Neuronal stem cell (in vitro differentiated cells): ENCODE results near the gene LPCAT4.

Experiments used
- DNase-seq: peaks from one replicate; pipeline ENCODE4 v3.0.0-alpha.2; 2013; ENCODE audit warnings: low spot score
- H2AFZ ChIP-seq: one replicate; pipeline ENCODE4 v1.6.1; 2013; ENCODE audit warnings: mild to moderate bottlenecking, low read length, inconsistent platforms
- H2AK5ac ChIP-seq: 2 replicates; pipeline ENCODE4 v1.6.1; 2013; ENCODE audit warnings: low read depth, mild to moderate bottlenecking, inconsistent platforms, low read length, moderate library complexity, mixed read lengths
- H2BK120ac ChIP-seq: 2 replicates; pipeline ENCODE4 v1.6.1; 2013; ENCODE audit warnings: low read depth, mild to moderate bottlenecking, inconsistent platforms, low read length, moderate library complexity, mixed read lengths
- H2BK12ac ChIP-seq: one replicate; pipeline ENCODE4 v1.6.1; 2013; ENCODE audit warnings: low read length, inconsistent platforms
- H2BK15ac ChIP-seq: 2 replicates; pipeline ENCODE4 v1.6.1; 2013; ENCODE audit warnings: mild to moderate bottlenecking, low read length, inconsistent platforms, mixed read lengths
- H2BK5ac ChIP-seq: one replicate; pipeline ENCODE4 v1.6.1; 2013; ENCODE audit warnings: inconsistent platforms, mild to moderate bottlenecking, low read length, moderate library complexity
- H3K14ac ChIP-seq: one replicate; pipeline ENCODE4 v1.6.1; 2013; ENCODE audit warnings: low read length, inconsistent platforms
- H3K18ac ChIP-seq: 2 replicates; pipeline ENCODE4 v1.6.1; 2013; ENCODE audit warnings: low read length, inconsistent platforms
- H3K23ac ChIP-seq: 2 replicates; pipeline ENCODE4 v1.6.1; 2013; ENCODE audit warnings: low read depth, mild to moderate bottlenecking, mixed read lengths, low read length, inconsistent platforms; ENCODE audit not compliant: poor library complexity
- H3K27ac ChIP-seq: replicated peaks from 3 replicates; pipeline ENCODE4 v1.5.1; 2013; ENCODE audit warnings: low read length, inconsistent platforms
- H3K27me3 ChIP-seq, 3 experiments: 2 replicates each; pipeline ENCODE4 v1.6.1; 2013; ENCODE audit warnings: low read length in 3 of 3, mild to moderate bottlenecking in 2 of 3, inconsistent platforms in 1 of 3, low read depth in 1 of 3, mixed read lengths in 1 of 3, moderate library complexity in 1 of 3; ENCODE audit not compliant: control insufficient read depth in 3 of 3, insufficient read depth in 3 of 3
- H3K36me3 ChIP-seq, 2 donors: replicated peaks in 1 of 2; 2 replicates each; pipeline ENCODE4 v1.6.1; 2013; ENCODE audit warnings: low read length in 2 of 2; ENCODE audit not compliant: control insufficient read depth in 2 of 2, insufficient read depth in 2 of 2
- H3K4ac ChIP-seq: 2 replicates; pipeline ENCODE4 v1.6.1; 2013; ENCODE audit warnings: inconsistent platforms, mild to moderate bottlenecking, low read length, moderate library complexity
- H3K4me1 ChIP-seq, 2 donors: 1 replicate in 1 of 2; 2 replicates in 1 of 2; pipeline ENCODE4 v1.6.1; 2013; ENCODE audit warnings: low read length in 2 of 2, low read depth in 1 of 2; ENCODE audit not compliant: control insufficient read depth in 2 of 2, insufficient read depth in 1 of 2
- H3K4me2 ChIP-seq: one replicate; pipeline ENCODE4 v1.6.1; 2013; ENCODE audit warnings: mild to moderate bottlenecking, low read length, inconsistent platforms; ENCODE audit not compliant: insufficient read depth, poor library complexity, severe bottlenecking
- H3K4me3 ChIP-seq, 2 donors: 2 replicates each; pipeline ENCODE4 v1.5.1; 2013; ENCODE audit warnings: low read length in 2 of 2, mild to moderate bottlenecking in 2 of 2, inconsistent platforms in 1 of 2, moderate library complexity in 1 of 2
- H3K79me1 ChIP-seq: one replicate; pipeline ENCODE4 v1.6.1; 2013; ENCODE audit warnings: low read depth, mild to moderate bottlenecking, inconsistent platforms, low read length, moderate library complexity
- H3K9ac ChIP-seq: one replicate; pipeline ENCODE4 v1.6.1; 2013; ENCODE audit warnings: mild to moderate bottlenecking, low read depth, low read length, inconsistent platforms; ENCODE audit not compliant: poor library complexity
- H3K9me3 ChIP-seq, 2 donors: replicated peaks in 1 of 2; 2 replicates each; pipeline versions ENCODE3 to v1.6.1; 2013; ENCODE audit warnings: low read length in 2 of 2, mild to moderate bottlenecking in 2 of 2, inconsistent platforms in 1 of 2, low read depth in 1 of 2, mixed read lengths in 1 of 2, moderate library complexity in 1 of 2; ENCODE audit not compliant: control insufficient read depth in 2 of 2, insufficient read depth in 1 of 2
- H4K8ac ChIP-seq: one replicate; pipeline ENCODE4 v1.6.1; 2013; ENCODE audit warnings: low read depth, mild to moderate bottlenecking, inconsistent platforms, low read length, moderate library complexity
- H4K91ac ChIP-seq: one replicate; pipeline ENCODE4 v1.6.1; 2013; ENCODE audit warnings: low read length, low read depth, mild to moderate bottlenecking, inconsistent platforms; ENCODE audit not compliant: poor library complexity
- WGBS, 2 donors: extraction: QIAGEN DNeasy Blood & Tissue Kit; methylation state at CpG; one replicate each; pipeline ENCODE4 v1.1.7; 2013; ENCODE audit warnings: missing lambda C conversion rate in 2 of 2, mixed read lengths in 1 of 2; ENCODE audit not compliant: insufficient read length in 2 of 2, insufficient replicate concordance in 1 of 2; ENCODE audit errors: extremely low coverage in 2 of 2; 5-methylcytosine and 5-hydroxymethylcytosine counted together

Gene LPCAT4

DNA sequence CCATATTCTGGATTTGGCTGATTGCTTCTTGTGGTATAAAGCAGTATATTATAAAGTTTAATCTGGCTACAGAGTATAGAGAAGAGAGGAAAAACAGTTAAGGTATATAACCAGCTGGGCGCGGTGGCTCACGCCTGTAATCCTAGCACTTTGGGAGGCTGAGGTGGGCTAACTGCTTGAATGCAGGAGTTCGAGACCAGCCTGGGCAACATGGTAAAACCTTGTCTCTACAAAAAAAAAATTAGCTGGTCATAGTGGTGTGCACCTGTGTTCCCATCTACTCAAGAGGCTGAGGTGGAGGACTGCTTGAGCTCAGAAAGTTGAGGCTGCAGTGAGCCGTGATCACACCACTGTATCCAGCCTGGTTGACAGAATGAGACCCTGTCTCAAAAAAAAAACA is 36.7 kb downstream of the LPCAT4 start:
- no peak overlapping the region for H3K4me2 ChIP-seq
- H3K36me3 ChIP-seq, result no peaks in the 10 kb centered on the region
- H2BK5ac ChIP-seq, result no peak overlapping the region
- no peak overlapping the region for H3K9ac ChIP-seq
- no peaks in the 10 kb centered on the region for H3K9me3 ChIP-seq
- H4K91ac ChIP-seq, result no peak overlapping the region
- DNase-seq, result no peak
- H3K4me1 ChIP-seq, result no peaks in the 10 kb centered on the region
- H2BK120ac ChIP-seq, result no peak overlapping the region
- WGBS, 2 donors, result no CpG with 5 or more reads among the region's 5 CpGs
- H3K23ac ChIP-seq, result no peak overlapping the region
- no peak overlapping the region for H2AK5ac ChIP-seq
- H2BK15ac ChIP-seq, result no peak overlapping the region
- H3K4me3 ChIP-seq, result no peak overlapping the region
- no peak overlapping the region for H2BK12ac ChIP-seq
- H3K27me3 ChIP-seq, result no peaks in the 10 kb centered on the region
- no peak overlapping the region for H3K18ac ChIP-seq
- H3K4ac ChIP-seq, result no peak overlapping the region
- no peak overlapping the region for H4K8ac ChIP-seq
- no peaks in the 10 kb centered on the region for H3K79me1 ChIP-seq
- no peak overlapping the region for H2AFZ ChIP-seq
- H3K14ac ChIP-seq, result no peak overlapping the region
- no peak overlapping the region for H3K27ac ChIP-seq

DNA sequence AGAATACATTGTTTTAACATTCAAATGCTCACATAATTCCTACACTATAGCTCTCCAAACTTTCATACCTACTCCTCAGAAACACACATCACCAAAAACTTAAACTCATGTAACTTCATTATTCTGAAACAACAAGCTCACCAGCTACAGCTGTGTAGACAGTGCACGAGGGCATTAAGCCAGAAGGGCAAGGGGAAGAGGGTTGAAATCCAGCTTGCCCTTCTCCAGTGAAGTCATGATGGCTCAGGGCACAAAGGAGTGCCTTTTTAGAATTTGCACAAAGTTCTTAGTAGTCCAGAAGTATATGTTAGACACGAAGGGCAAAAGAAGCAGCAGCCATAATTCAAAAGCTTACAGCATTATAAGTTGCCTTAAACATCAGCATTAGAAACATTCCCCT is 38.0 kb downstream of the LPCAT4 start:
- no peak overlapping the region for H3K14ac ChIP-seq
- no peak for DNase-seq
- H2BK120ac ChIP-seq, result no peak overlapping the region
- no peak overlapping the region for H2AFZ ChIP-seq
- no peaks in the 10 kb centered on the region for H3K4me1 ChIP-seq
- H3K27ac ChIP-seq, result no peak overlapping the region
- H3K23ac ChIP-seq, result no peak overlapping the region
- no peaks in the 10 kb centered on the region for H3K79me1 ChIP-seq
- H3K4me3 ChIP-seq, result no peak overlapping the region
- no peak overlapping the region for H3K4ac ChIP-seq
- no CpG with 5 or more reads among the region's 2 CpGs for WGBS, 2 donors
- H2AK5ac ChIP-seq, result no peak overlapping the region
- H4K91ac ChIP-seq, result no peak overlapping the region
- H3K4me2 ChIP-seq, result no peak overlapping the region
- H3K18ac ChIP-seq, result no peak overlapping the region
- no peaks in the 10 kb centered on the region for H3K27me3 ChIP-seq
- H3K9me3 ChIP-seq, result no peaks in the 10 kb centered on the region
- H2BK12ac ChIP-seq, result no peak overlapping the region
- no peak overlapping the region for H3K9ac ChIP-seq
- H3K36me3 ChIP-seq, result no peaks in the 10 kb centered on the region
- no peak overlapping the region for H2BK15ac ChIP-seq
- H4K8ac ChIP-seq, result no peak overlapping the region
- no peak overlapping the region for H2BK5ac ChIP-seq

DNA sequence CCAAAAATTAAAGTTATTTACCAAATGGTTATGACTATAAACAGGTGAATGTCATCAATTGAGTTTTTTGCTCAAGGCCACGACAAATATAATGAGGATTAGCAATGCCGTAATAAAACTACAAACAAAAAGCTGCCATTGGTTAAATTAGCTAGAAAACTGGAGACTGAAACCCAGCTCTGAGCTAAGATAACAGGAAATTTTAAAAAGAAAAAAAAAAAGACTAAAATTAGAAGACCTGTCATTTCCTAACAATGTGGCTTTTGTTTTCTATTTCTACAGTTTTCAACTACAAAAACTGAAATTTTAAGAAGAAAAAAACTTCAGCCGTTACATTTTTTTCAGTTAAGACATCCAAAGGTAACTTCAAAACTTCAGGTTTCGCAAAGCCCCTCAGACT is 39.1 kb downstream of the LPCAT4 start:
- no peak overlapping the region for H4K8ac ChIP-seq
- no peak overlapping the region for H3K4me3 ChIP-seq

DNA sequence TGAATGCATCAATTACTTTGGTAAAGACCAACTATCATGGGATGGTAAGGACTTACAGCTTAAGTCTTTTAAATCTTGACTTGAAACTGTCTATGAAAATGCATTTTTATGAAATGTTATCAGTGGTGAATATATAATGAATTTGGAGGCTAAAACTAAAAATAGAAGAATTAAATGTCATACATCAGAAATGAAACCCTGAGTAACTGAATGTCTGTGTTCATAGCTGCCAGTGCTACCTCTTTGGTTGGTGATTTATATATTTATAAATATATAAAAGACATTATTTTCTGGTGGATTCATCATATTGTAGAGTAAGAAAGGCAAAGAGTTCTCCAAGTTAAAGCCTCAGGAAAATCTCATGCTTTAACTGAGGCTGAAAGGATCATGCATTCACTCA is 41.6 kb downstream of the LPCAT4 start:
- Histone ChIP-seq H3K14ac (no peak overlapping the region), H2BK15ac (no peak overlapping the region), H3K18ac (no peak overlapping the region), H3K36me3 (no peaks in the 10 kb centered on the region), H2BK120ac (no peak overlapping the region), H4K91ac (no peak overlapping the region), H3K23ac (no peak overlapping the region), H3K4me2 (no peak overlapping the region), H4K8ac (no peak overlapping the region), H2BK5ac (no peak overlapping the region), H3K9ac (no peak overlapping the region), H3K27me3 (no peaks in the 10 kb centered on the region), H3K4me1 (no peaks in the 10 kb centered on the region), H2BK12ac (no peak overlapping the region), H3K4ac (no peak overlapping the region), H3K27ac (no peak overlapping the region), H3K79me1 (no peaks in the 10 kb centered on the region), H3K9me3 (peaks cover 0 to 2% of the 10 kb centered on the region in 2 donors), H2AK5ac (no peak overlapping the region), H3K4me3 (no peak overlapping the region), H2AFZ (no peak overlapping the region)
- DNase-seq, result no peak

More for the DNA sequence above, 39.1 kb downstream of the LPCAT4 start:
- H3K27me3 ChIP-seq, result no peaks in the 10 kb centered on the region
- no peak overlapping the region for H3K4ac ChIP-seq
- H3K27ac ChIP-seq, result no peak overlapping the region
- peaks cover 0 to 2% of the 10 kb centered on the region in 2 donors for H3K9me3 ChIP-seq
- no peak overlapping the region for H2AK5ac ChIP-seq
- no peak overlapping the region for H3K14ac ChIP-seq
- no peak for DNase-seq
- H3K79me1 ChIP-seq, result no peaks in the 10 kb centered on the region
- no peaks in the 10 kb centered on the region for H3K36me3 ChIP-seq
- H3K23ac ChIP-seq, result no peak overlapping the region
- no peak overlapping the region for H2BK15ac ChIP-seq
- no peak overlapping the region for H3K9ac ChIP-seq
- no peak overlapping the region for H2BK120ac ChIP-seq
- no peak overlapping the region for H3K4me2 ChIP-seq
- no peak overlapping the region for H4K91ac ChIP-seq
- H2BK5ac ChIP-seq, result no peak overlapping the region
- no peak overlapping the region for H2AFZ ChIP-seq
- WGBS, 2 donors, result no CpG with 5 or more reads among the region's 4 CpGs
- no peak overlapping the region for H3K18ac ChIP-seq
- no peaks in the 10 kb centered on the region for H3K4me1 ChIP-seq
- no peak overlapping the region for H2BK12ac ChIP-seq
